HG03558 (cell line): ENCODE measurements around the gene DSC2.
"Not testable (repeated sequence)": the region's sequence is repeated elsewhere in the genome, so short reads cannot be mapped to it uniquely, and the experiment has no call there.

Source experiments
- ATAC-seq: cut with Tn5 transposase; IDR thresholded peaks from one replicate; pipeline ENCODE4 v1.9.1; 2021; ENCODE audit warnings: moderate number of reproducible peaks; ENCODE audit not compliant: unreplicated experiment; ENCODE audit errors: extremely low read depth

Gene DSC2

GRCh38 chr18:31046916-31047315 is 55.3 kb downstream of the DSC2 start:
- ATAC-seq, result no peak

- no peak for ATAC-seq
These were observed 56.6 kb downstream of the DSC2 start for GRCh38 chr18:31045599-31045998.

- no peak for ATAC-seq
These were observed 57.3 kb downstream of the DSC2 start for GRCh38 chr18:31044926-31045325.

- ATAC-seq, result no peak
These were observed 58.5 kb downstream of the DSC2 start for GRCh38 chr18:31043709-31044108.

- no peak for ATAC-seq
These were observed 59.6 kb downstream of the DSC2 start, which contains the start of gene DSC3 for GRCh38 chr18:31042406-31043181. Gene DSC3 (minus strand): TSS chr18:31042742. CDS start chr18:31042660, 82 bp downstream.

GRCh38 chr18:31042084-31042405 is 60.2 kb downstream of the DSC2 start:
- no peak for ATAC-seq

- ATAC-seq, result no peak
These were observed 60.7 kb downstream of the DSC2 start for GRCh38 chr18:31041271-31042083.

GRCh38 chr18:31040686-31041270 is 61.4 kb downstream of the DSC2 start:
- ATAC-seq, result no peak

- ATAC-seq, result no peak
These were observed 62.8 kb downstream of the DSC2 start for GRCh38 chr18:31039426-31039825.

GRCh38 chr18:31037686-31038085 is 64.5 kb downstream of the DSC2 start:
- ATAC-seq, result not testable (repeated sequence)

GRCh38 chr18:31034541-31034940 is 67.7 kb downstream of the DSC2 start:
- ATAC-seq, result no peak

- no peak for ATAC-seq
These were observed 71.5 kb downstream of the DSC2 start for GRCh38 chr18:31030574-31031278.

GRCh38 chr18:31015715-31016434 is 86.3 kb downstream of the DSC2 start:
- ATAC-seq, result no peak

GRCh38 chr18:31011455-31011854 is 90.8 kb downstream of the DSC2 start:
- ATAC-seq, result not testable (repeated sequence)

GRCh38 chr18:31010601-31011000 is 91.6 kb downstream of the DSC2 start:
- no peak for ATAC-seq
